NK-92 (cell line): Measurements from ENCODE around the gene GAS6.
"Not testable (repeated sequence)": the region's sequence is repeated elsewhere in the genome, so short reads cannot be mapped to it uniquely, and the experiment has no call there.

Experiments
- DNase-seq: peaks from one replicate; lab custom pipeline; 2025; ENCODE audit not compliant: unreplicated experiment; lab: John Stamatoyannopoulos, UW

GAS6 gene

GRCh38 chr13:113874177-113874576, 10.3 kb upstream of the GAS6 start:
- no peak for DNase-seq

- DNase-seq = no peak
Observed at GRCh38 chr13:113869263-113869662, 5.4 kb upstream of the GAS6 start.

- DNase-seq = not testable (repeated sequence)
Observed at GRCh38 chr13:113867913-113868312, 4.0 kb upstream of the GAS6 start.

GRCh38 chr13:113865427-113865826, 1.6 kb upstream of the GAS6 start:
- no peak for DNase-seq

GRCh38 chr13:113864273-113864890, 506 bp upstream of the GAS6 start:
- no peak for DNase-seq

- no peak for DNase-seq
Observed at GRCh38 chr13:113862931-113863523, 849 bp downstream of the GAS6 start.

- DNase-seq = no peak
Observed at GRCh38 chr13:113862191-113862930, 1.5 kb downstream of the GAS6 start.

GRCh38 chr13:113861433-113862030, 2.3 kb downstream of the GAS6 start:
- no peak for DNase-seq

- no peak for DNase-seq
Observed at GRCh38 chr13:113860665-113861432, 3.0 kb downstream of the GAS6 start.

GRCh38 chr13:113860051-113860664, 3.7 kb downstream of the GAS6 start:
- DNase-seq = no peak

GRCh38 chr13:113859311-113860050, 4.4 kb downstream of the GAS6 start:
- DNase-seq = no peak

GRCh38 chr13:113857531-113858195, 6.2 kb downstream of the GAS6 start:
- DNase-seq = no peak

GRCh38 chr13:113856716-113857065, 7.2 kb downstream of the GAS6 start:
- DNase-seq = no peak

- DNase-seq = no peak
Observed at GRCh38 chr13:113855931-113856715, 7.8 kb downstream of the GAS6 start.

- no peak for DNase-seq
Observed at GRCh38 chr13:113855012-113855921, 8.6 kb downstream of the GAS6 start.

- DNase-seq = no peak
Observed at GRCh38 chr13:113854238-113855011, 9.5 kb downstream of the GAS6 start.
